ENCODE results near the gene TIE1.

DNA sequence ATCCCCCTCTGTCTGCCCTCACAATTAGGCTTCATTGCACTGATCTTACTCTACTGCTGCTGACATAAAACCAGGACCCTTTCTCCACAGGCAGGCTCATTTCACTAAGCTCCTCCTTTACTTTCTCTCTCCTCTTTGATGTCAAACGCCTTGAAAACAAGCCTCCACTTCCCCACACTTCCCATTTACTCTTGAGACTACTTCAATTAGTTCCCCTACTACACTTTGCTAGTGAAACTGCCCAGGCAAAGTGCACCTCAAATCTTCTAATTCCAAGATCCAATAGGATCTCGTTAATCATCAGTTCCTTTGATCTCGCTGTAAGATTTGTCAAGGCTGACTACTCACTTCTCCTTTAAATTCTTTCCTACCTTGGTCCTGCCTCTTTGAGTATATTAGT, 52.1 kb downstream of the TIE1 start:
- TF ChIP-seq CTCF (IDR thresholded peaks at IDR 0.05; ENCODE audit: insufficient read depth, low read depth, low read length) (no peak), EZH2 (IDR thresholded peaks at IDR 0.05; ENCODE audit: insufficient read depth, low read length) (no peak)

Data from astrocyte (in vitro differentiated cells and primary cell).